Tibial nerve (tissue), 4 donors: ENCODE results near the gene ZNF765.

Experiments used
- EP300 ChIP-seq, 2 donors: sonication (generic); formaldehyde crosslinking; IDR thresholded peaks; one replicate each; pipeline ENCODE4 v1.6.1; 2017; ENCODE audit warnings: antibody characterized with exemption in 2 of 2, mild to moderate bottlenecking in 1 of 2
- TF ChIP-seq, protein P1 (sequence below), 5 experiments: fragments of 200-600 bp in 3 of 5; fragments of 450-650 bp in 2 of 5; sonication (generic) in 3 of 5; IDR thresholded peaks; one replicate each; pipeline ENCODE4 v1.5.1; 2016 to 2019; ENCODE audit warnings: antibody characterized with exemption in 5 of 5, mild to moderate bottlenecking in 3 of 5, moderate library complexity in 2 of 5

DNA sequence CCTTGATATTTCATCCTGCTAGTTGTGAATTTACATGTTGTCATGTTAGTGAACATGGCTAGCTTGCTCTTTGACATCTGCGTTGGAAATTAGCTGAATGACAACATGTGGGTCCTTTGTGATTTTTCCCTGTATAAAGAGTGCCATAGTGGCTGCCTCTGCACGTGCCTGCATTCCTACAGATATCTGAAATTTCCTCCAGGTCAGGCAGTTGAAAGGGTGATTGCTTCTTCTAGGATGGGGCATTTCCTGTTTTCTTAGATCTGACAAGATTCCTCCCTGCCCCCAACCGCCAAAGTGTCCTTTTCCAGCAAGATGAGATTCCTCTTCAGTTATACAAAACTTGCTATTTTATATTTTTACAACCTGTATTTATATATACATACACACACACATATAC is 20.7 kb upstream of the ZNF765 start:
- TF ChIP-seq, protein P1, sequence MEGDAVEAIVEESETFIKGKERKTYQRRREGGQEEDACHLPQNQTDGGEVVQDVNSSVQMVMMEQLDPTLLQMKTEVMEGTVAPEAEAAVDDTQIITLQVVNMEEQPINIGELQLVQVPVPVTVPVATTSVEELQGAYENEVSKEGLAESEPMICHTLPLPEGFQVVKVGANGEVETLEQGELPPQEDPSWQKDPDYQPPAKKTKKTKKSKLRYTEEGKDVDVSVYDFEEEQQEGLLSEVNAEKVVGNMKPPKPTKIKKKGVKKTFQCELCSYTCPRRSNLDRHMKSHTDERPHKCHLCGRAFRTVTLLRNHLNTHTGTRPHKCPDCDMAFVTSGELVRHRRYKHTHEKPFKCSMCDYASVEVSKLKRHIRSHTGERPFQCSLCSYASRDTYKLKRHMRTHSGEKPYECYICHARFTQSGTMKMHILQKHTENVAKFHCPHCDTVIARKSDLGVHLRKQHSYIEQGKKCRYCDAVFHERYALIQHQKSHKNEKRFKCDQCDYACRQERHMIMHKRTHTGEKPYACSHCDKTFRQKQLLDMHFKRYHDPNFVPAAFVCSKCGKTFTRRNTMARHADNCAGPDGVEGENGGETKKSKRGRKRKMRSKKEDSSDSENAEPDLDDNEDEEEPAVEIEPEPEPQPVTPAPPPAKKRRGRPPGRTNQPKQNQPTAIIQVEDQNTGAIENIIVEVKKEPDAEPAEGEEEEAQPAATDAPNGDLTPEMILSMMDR (IDR thresholded peaks at IDR 0.05) = no peak
- TF ChIP-seq EP300 (IDR thresholded peaks at IDR 0.05) = no peak
